Posterior cingulate gyrus (tissue), 11 donors: ENCODE results near the gene POTEH.
"Not testable (repeated sequence)": the region's sequence is repeated elsewhere in the genome, so short reads cannot be mapped to it uniquely, and the experiment has no call there.

Experiments used
- DNase-seq, 10 donors: peaks; one replicate each; pipeline versions ENCODE4 v3.0.0 to v3.0.0-alpha.2; 2020 to 2021; ENCODE audit warnings: mixed read lengths in 3 of 10
- intact Hi-C: fragments of 100-400 bp; cut with DNase I; formaldehyde crosslinking; loops from one replicate; pipeline ENCODE4 v1.15.1; 2023

POTEH gene

GRCh38 chr22:15731023-15731422 lies 41.2 kb downstream of the POTEH start:
- DNase-seq, result peak in 3 of 10 donors; percentile 6 to 76 (median 63)
- intact Hi-C loops, result not testable (repeated sequence)

GRCh38 chr22:15734411-15734810 lies 44.6 kb downstream of the POTEH start:
- peak in 3 of 10 donors; percentile 25 to 71 (median 38) for DNase-seq
- intact Hi-C loops, result not testable (repeated sequence)

- intact Hi-C loops, result not testable (repeated sequence)
- DNase-seq, result peak in 2 of 10 donors; percentile 34 to 69
Observed at GRCh38 chr22:15738157-15738908, 48.5 kb downstream of the POTEH start.

- peak in 1 of 10 donors; percentile 9 for DNase-seq
- intact Hi-C loops, result not testable (repeated sequence)
Observed at GRCh38 chr22:15738909-15739391, 49.1 kb downstream of the POTEH start.

- intact Hi-C loops, result not testable (repeated sequence)
- peak in 2 of 10 donors; percentile 54 to 63 for DNase-seq
Observed at GRCh38 chr22:15747636-15748323, 58.0 kb downstream of the POTEH start.

GRCh38 chr22:15749181-15749970 lies 59.5 kb downstream of the POTEH start:
- intact Hi-C loops, result not testable (repeated sequence)
- peak in 4 of 10 donors; percentile 2 to 89 (median 74) for DNase-seq

GRCh38 chr22:15759443-15760097 lies 69.7 kb downstream of the POTEH start:
- peak in 4 of 10 donors; percentile 3 to 78 (median 59) for DNase-seq
- intact Hi-C loops, result not testable (repeated sequence)

- intact Hi-C loops, result not testable (repeated sequence)
- peak in 4 of 10 donors; percentile 3 to 59 (median 24) for DNase-seq
Observed at GRCh38 chr22:15760388-15761150, 70.7 kb downstream of the POTEH start.

GRCh38 chr22:15761151-15761777 lies 71.4 kb downstream of the POTEH start:
- intact Hi-C loops, result not testable (repeated sequence)
- peak in 4 of 10 donors; percentile 4 to 80 (median 52) for DNase-seq

- intact Hi-C loops, result not testable (repeated sequence)
Observed at GRCh38 chr22:15763559-15763958, 73.7 kb downstream of the POTEH start.

More at GRCh38 chr22:15763559-15763958, 73.7 kb downstream of the POTEH start:
- not testable (repeated sequence) for DNase-seq
